ENCODE results near the gene PEX19.

- TF ChIP-seq CTCF (IDR thresholded peaks at IDR 0.05 in 4 of 5, conservative IDR thresholded peaks at IDR 0.05 in 1 of 5) (no peak), POLR2A (IDR thresholded peaks at IDR 0.05) (no peak)
Observed at GRCh38 chr1:160325252-160325651, 40.3 kb upstream of the PEX19 start.
